ENCODE measurements around the gene KIAA1328. TPM values are rescaled to one million over a fixed set of nuclear protein-coding genes. Genes with fewer than 3 reads are reported as not detected.

Gene KIAA1328
- total RNA-seq, 1 donor = 8.7 TPM

GRCh38 chr18:37207343-37207742 lies 378.4 kb downstream of the KIAA1328 start:
- no peaks in the 10 kb centered on the region for H3K9me3 ChIP-seq (ENCODE audit: low read depth, low read length)
- no peaks in the 10 kb centered on the region for H3K27me3 ChIP-seq (ENCODE audit: insufficient read depth, low read length)
- H3K4me3 ChIP-seq (ENCODE audit: insufficient read depth, low read length) = no peak overlapping the region
- no peaks in the 10 kb centered on the region for H3K36me3 ChIP-seq (ENCODE audit: insufficient read depth, low read length)
- H4K20me1 ChIP-seq (ENCODE audit: insufficient read depth, low read length) = no peaks in the 10 kb centered on the region
- no peaks in the 10 kb centered on the region for H3K4me1 ChIP-seq (ENCODE audit: insufficient read depth, low read length)
- no peak overlapping the region for H3K27ac ChIP-seq (ENCODE audit: low read depth, low read length)
- no peak for TF ChIP-seq CTCF (IDR thresholded peaks at IDR 0.05; ENCODE audit: extremely low read depth, low read depth, low read length)
- H3K4me2 ChIP-seq (ENCODE audit: insufficient read depth, low read length) = no peak overlapping the region
- H3K79me2 ChIP-seq (ENCODE audit: insufficient read depth, low read length) = no peaks in the 10 kb centered on the region
- H2AFZ ChIP-seq (ENCODE audit: low read length) = no peak overlapping the region
- DNase-seq (ENCODE audit: insufficient read length, low spot score, missing footprints) = no peak

GRCh38 chr18:37210781-37211180 lies 381.9 kb downstream of the KIAA1328 start:
- DNase-seq (ENCODE audit: insufficient read length, low spot score, missing footprints) = no peak
- H3K4me2 ChIP-seq (ENCODE audit: insufficient read depth, low read length) = no peak overlapping the region
- no peaks in the 10 kb centered on the region for H3K27me3 ChIP-seq (ENCODE audit: insufficient read depth, low read length)
- H3K4me1 ChIP-seq (ENCODE audit: insufficient read depth, low read length) = no peaks in the 10 kb centered on the region
- H3K4me3 ChIP-seq (ENCODE audit: insufficient read depth, low read length) = no peak overlapping the region
- no peaks in the 10 kb centered on the region for H3K9me3 ChIP-seq (ENCODE audit: low read depth, low read length)
- no peak for TF ChIP-seq CTCF (IDR thresholded peaks at IDR 0.05; ENCODE audit: extremely low read depth, low read depth, low read length)
- H2AFZ ChIP-seq (ENCODE audit: low read length) = no peak overlapping the region
- no peak overlapping the region for H3K27ac ChIP-seq (ENCODE audit: low read depth, low read length)
- no peaks in the 10 kb centered on the region for H3K36me3 ChIP-seq (ENCODE audit: insufficient read depth, low read length)
- H4K20me1 ChIP-seq (ENCODE audit: insufficient read depth, low read length) = no peaks in the 10 kb centered on the region
- H3K79me2 ChIP-seq (ENCODE audit: insufficient read depth, low read length) = no peaks in the 10 kb centered on the region

- Histone ChIP-seq H3K9me3 (ENCODE audit: low read depth, low read length) (no peaks in the 10 kb centered on the region), H4K20me1 (ENCODE audit: insufficient read depth, low read length) (no peaks in the 10 kb centered on the region), H3K4me1 (ENCODE audit: insufficient read depth, low read length) (no peaks in the 10 kb centered on the region), H3K27me3 (ENCODE audit: insufficient read depth, low read length) (no peaks in the 10 kb centered on the region), H3K4me2 (ENCODE audit: insufficient read depth, low read length) (no peak overlapping the region), H3K4me3 (ENCODE audit: insufficient read depth, low read length) (no peak overlapping the region), H2AFZ (ENCODE audit: low read length) (no peak overlapping the region), H3K27ac (ENCODE audit: low read depth, low read length) (no peak overlapping the region), H3K79me2 (ENCODE audit: insufficient read depth, low read length) (no peaks in the 10 kb centered on the region), H3K36me3 (ENCODE audit: insufficient read depth, low read length) (no peaks in the 10 kb centered on the region)
- no peak for TF ChIP-seq CTCF (IDR thresholded peaks at IDR 0.05; ENCODE audit: extremely low read depth, low read depth, low read length)
- no peak for DNase-seq (ENCODE audit: insufficient read length, low spot score, missing footprints)
Observed at GRCh38 chr18:37218022-37218590, 389.2 kb downstream of the KIAA1328 start.

GRCh38 chr18:37219257-37219656 lies 390.3 kb downstream of the KIAA1328 start:
- no peaks in the 10 kb centered on the region for H3K79me2 ChIP-seq (ENCODE audit: insufficient read depth, low read length)
- H3K27ac ChIP-seq (ENCODE audit: low read depth, low read length) = no peak overlapping the region
- TF ChIP-seq CTCF (IDR thresholded peaks at IDR 0.05; ENCODE audit: extremely low read depth, low read depth, low read length) = no peak
- no peaks in the 10 kb centered on the region for H3K4me1 ChIP-seq (ENCODE audit: insufficient read depth, low read length)
- no peak overlapping the region for H2AFZ ChIP-seq (ENCODE audit: low read length)
- no peak overlapping the region for H3K4me2 ChIP-seq (ENCODE audit: insufficient read depth, low read length)
- no peaks in the 10 kb centered on the region for H3K9me3 ChIP-seq (ENCODE audit: low read depth, low read length)
- no peaks in the 10 kb centered on the region for H3K27me3 ChIP-seq (ENCODE audit: insufficient read depth, low read length)
- DNase-seq (ENCODE audit: insufficient read length, low spot score, missing footprints) = no peak
- no peaks in the 10 kb centered on the region for H3K36me3 ChIP-seq (ENCODE audit: insufficient read depth, low read length)
- no peaks in the 10 kb centered on the region for H4K20me1 ChIP-seq (ENCODE audit: insufficient read depth, low read length)
- no peak overlapping the region for H3K4me3 ChIP-seq (ENCODE audit: insufficient read depth, low read length)

Measured in osteoblast (primary cell).